Smooth muscle cell of the brain vasculature (primary cell): ENCODE measurements around the gene TRPM4.
"Not testable (repeated sequence)": the region's sequence is repeated elsewhere in the genome, so short reads cannot be mapped to it uniquely, and the experiment has no call there.

Experiments
- DNase-seq: peaks from one replicate; pipeline ENCODE4 v3.0.0-alpha.2; 2012; ENCODE audit warnings: low read depth, low spot score

Gene TRPM4

GRCh38 chr19:49189259-49189658 is 31.7 kb downstream of the TRPM4 start:
- no peak for DNase-seq

GRCh38 chr19:49190781-49191180 is 33.2 kb downstream of the TRPM4 start:
- no peak for DNase-seq

GRCh38 chr19:49193822-49194394 is 36.3 kb downstream of the TRPM4 start:
- DNase-seq, result no peak

- DNase-seq, result no peak
These were observed 36.8 kb downstream of the TRPM4 start for GRCh38 chr19:49194408-49194807.

GRCh38 chr19:49196527-49197240 is 39.1 kb downstream of the TRPM4 start:
- no peak for DNase-seq

- DNase-seq, result no peak
These were observed 42.8 kb downstream of the TRPM4 start for GRCh38 chr19:49200238-49200862.

- no peak for DNase-seq
These were observed 43.5 kb downstream of the TRPM4 start for GRCh38 chr19:49201042-49201441.

- DNase-seq, result no peak
These were observed 47.5 kb downstream of the TRPM4 start for GRCh38 chr19:49205114-49205513.

GRCh38 chr19:49209502-49209901 is 51.9 kb downstream of the TRPM4 start:
- not testable (repeated sequence) for DNase-seq

GRCh38 chr19:49210108-49210900 is 52.7 kb downstream of the TRPM4 start:
- DNase-seq, result no peak

- DNase-seq, result no peak
These were observed 53.4 kb downstream of the TRPM4 start for GRCh38 chr19:49210901-49211451.

GRCh38 chr19:49212016-49212701 is 54.6 kb downstream of the TRPM4 start:
- no peak for DNase-seq

GRCh38 chr19:49213791-49214190 is 56.2 kb downstream of the TRPM4 start:
- no peak for DNase-seq

- DNase-seq, result no peak
These were observed 57.1 kb downstream of the TRPM4 start for GRCh38 chr19:49214701-49215100.

GRCh38 chr19:49216071-49216470 is 58.5 kb downstream of the TRPM4 start:
- DNase-seq, result peak; percentile 39

GRCh38 chr19:49217382-49217781 is 59.8 kb downstream of the TRPM4 start:
- no peak for DNase-seq

- no peak for DNase-seq
These were observed 64.4 kb downstream of the TRPM4 start for GRCh38 chr19:49222011-49222410.

GRCh38 chr19:49222528-49222927 is 64.9 kb downstream of the TRPM4 start:
- DNase-seq, result no peak

GRCh38 chr19:49223472-49223871 is 65.9 kb downstream of the TRPM4 start:
- no peak for DNase-seq

- not testable (repeated sequence) for DNase-seq
These were observed 66.8 kb downstream of the TRPM4 start for GRCh38 chr19:49224441-49224840.

GRCh38 chr19:49224879-49225278 is 67.3 kb downstream of the TRPM4 start:
- DNase-seq, result peak; percentile 17
